Activated gamma-delta T cell treated with anti-CD3 and anti-CD28 coated beads, Interleukin-2, amount 50 U/mL, for 16 hours (primary cell): ENCODE results near the gene SLIRP.
"Not testable (repeated sequence)": the region's sequence is repeated elsewhere in the genome, so short reads cannot be mapped to it uniquely, and the experiment has no call there.

Source experiments
- DNase-seq: peaks from one replicate; pipeline ENCODE4 v3.0.0-alpha.2; 2020; ENCODE audit warnings: low read depth

The SLIRP gene

GRCh38 chr14:77707724-77708408 lies at the start of gene SLIRP, which contains the start of gene ALKBH1:
Gene SLIRP (plus strand): TSS chr14:77708103. CDS start chr14:77708112, 9 bp downstream.
Gene ALKBH1 (minus strand): TSS chr14:77708023. CDS start chr14:77708004, 19 bp downstream.
- peak; percentile 82 for DNase-seq

GRCh38 chr14:77659831-77660230 lies 48.1 kb upstream of the SLIRP start:
- no peak for DNase-seq

DNA sequence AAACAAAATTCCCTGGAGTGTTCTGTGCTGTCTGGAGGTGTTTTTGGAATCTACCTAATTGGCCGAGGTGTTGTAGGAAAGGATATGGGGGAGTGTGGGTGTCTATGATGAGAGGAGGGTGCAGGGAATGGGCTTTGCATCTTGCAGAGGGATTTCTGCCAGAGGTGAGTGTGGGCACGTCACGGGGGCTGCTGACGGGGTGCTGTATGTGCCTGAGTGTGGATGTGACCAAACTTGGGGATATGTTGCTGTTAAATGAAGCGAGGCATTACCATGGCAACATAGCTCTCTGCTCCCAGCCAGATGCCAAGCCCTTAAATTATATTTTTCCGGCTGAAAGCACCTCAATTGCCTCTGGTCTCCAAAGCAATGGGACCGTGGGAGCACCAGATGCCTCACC lies 47.1 kb upstream of the SLIRP start:
- DNase-seq: no peak

DNA sequence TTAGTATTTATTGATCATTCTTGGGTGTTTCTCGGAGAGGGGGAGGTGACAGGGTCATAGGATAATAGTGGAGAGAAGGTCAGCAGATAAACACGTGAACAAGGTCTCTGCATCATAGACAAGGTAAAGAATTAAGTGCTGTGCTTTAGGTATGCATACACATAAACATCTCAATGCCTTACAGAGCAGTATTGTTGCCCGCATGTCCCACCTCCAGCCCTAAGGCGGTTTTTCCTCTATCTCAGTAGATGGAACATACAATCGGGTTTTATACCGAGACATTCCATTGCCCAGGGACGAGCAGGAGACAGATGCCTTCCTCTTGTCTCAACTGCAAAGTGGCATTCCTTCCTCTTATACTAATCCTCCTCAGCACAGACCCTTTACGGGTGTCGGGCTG lies 46.3 kb upstream of the SLIRP start:
- DNase-seq: not testable (repeated sequence)

DNA sequence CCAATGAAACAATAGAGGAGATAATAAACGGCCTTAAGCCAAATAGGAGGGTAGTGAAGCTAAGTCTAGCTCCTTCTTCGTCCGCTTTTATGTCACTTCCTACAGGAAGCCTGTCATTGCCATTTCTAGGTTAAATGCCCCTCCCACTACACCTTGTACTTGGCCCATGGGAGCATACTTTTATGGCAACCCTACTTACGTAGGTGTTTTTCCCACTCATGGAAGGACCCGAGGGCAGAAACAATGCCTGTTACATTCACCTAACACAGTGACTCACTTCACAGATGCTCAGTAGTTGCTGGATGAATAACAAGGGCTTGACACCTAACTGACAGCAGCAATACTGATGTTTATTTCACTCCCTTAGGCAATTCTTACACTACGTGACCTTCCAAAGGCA lies 44.6 kb upstream of the SLIRP start:
- no peak for DNase-seq

DNA sequence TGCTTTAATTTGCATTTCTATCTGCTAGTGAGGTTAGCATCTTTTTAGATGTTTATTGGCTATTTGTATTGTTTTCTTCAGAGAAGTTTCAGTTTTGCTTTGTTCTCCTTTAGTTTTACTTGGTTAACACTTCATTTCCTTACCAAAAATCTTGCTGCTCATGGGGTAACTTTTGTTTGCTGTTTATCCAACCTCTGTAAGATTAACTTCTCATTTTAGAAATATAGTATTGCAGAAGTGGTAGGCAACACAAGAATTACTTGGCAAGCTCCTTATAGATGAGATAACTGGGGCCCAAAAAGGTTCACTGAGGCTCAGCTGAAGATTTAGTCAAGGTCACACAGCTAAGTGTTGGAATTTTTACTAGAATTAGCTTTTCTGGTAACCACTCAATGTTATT lies 40.6 kb upstream of the SLIRP start:
- DNase-seq: no peak

- DNase-seq: no peak
These were observed 34.7 kb upstream of the SLIRP start for GRCh38 chr14:77673193-77673592.

DNA sequence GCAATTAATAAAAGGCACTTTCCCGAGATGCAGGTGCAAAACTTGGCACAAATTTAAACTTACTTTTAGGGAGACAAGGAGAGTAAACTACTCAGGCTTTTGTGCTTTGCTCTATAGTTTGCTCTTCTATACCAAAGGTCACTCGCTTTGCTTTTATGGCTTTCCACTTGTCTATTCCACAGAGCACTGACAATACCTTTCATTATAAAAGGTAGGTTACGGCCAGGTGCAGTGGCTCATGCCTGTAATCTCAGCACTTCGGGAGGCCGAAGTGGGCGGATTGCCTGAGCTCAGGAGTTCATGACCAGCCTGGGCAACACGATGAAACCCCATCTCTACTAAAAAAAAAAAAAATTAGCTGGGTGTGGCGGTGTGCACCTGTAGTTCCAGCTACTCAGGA lies 33.0 kb upstream of the SLIRP start:
- DNase-seq: no peak

GRCh38 chr14:77681196-77682157 lies 26.4 kb upstream of the SLIRP start:
- no peak for DNase-seq

- DNase-seq: no peak
These were observed 25.7 kb upstream of the SLIRP start for GRCh38 chr14:77682158-77682553.

- DNase-seq: no peak
These were observed 16.6 kb upstream of the SLIRP start for GRCh38 chr14:77691259-77691658.

- DNase-seq: no peak
These were observed 564 bp upstream of the SLIRP start for GRCh38 chr14:77707355-77707723.

GRCh38 chr14:77708749-77709148 lies 846 bp downstream of the SLIRP start:
- DNase-seq: no peak

GRCh38 chr14:77709412-77709811 lies 1.5 kb downstream of the SLIRP start:
- DNase-seq: no peak

GRCh38 chr14:77710364-77710763 lies 2.5 kb downstream of the SLIRP start:
- no peak for DNase-seq

DNA sequence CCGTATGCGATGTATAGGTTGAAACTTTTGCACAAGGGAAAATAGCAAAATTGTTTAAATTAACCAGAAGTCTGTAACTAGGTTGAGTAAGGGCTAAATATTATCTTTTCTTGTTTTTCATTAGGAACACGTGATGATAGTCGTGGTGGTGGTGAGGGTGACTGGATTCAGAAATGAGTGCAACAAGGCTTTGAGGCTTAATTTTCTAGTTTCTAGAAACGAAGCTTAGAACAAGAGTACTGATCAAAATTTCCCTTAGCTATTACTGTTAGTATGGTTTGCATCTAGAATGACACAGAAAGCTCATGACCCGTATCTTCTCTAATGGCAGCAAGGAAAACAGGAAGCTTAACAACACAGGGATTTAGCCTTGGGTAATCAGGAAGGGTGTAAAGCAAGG lies 7.0 kb downstream of the SLIRP start:
- DNase-seq: no peak

GRCh38 chr14:77717608-77718305 lies 9.9 kb downstream of the SLIRP start:
- no peak for DNase-seq

DNA sequence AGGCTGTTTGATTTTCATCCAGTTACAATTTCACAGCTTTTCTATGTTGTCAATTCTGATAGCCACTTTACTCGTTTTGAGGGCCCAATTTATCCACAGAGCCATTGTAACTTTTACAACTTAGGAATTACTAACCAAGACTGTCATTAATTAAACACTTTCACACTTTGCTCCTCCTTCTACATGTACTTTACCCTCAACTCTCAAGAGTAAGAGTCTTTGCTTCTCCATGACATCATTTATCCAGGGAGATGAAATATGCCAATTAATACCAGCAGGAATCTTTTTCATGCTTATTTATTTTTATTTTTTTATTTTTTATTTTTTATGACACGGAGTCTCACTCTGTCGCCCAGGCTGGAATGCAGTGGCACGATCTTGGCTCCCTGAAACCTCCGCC lies 13.5 kb downstream of the SLIRP start:
- DNase-seq: no peak

- no peak for DNase-seq
These were observed 14.4 kb downstream of the SLIRP start for GRCh38 chr14:77722301-77722700.

DNA sequence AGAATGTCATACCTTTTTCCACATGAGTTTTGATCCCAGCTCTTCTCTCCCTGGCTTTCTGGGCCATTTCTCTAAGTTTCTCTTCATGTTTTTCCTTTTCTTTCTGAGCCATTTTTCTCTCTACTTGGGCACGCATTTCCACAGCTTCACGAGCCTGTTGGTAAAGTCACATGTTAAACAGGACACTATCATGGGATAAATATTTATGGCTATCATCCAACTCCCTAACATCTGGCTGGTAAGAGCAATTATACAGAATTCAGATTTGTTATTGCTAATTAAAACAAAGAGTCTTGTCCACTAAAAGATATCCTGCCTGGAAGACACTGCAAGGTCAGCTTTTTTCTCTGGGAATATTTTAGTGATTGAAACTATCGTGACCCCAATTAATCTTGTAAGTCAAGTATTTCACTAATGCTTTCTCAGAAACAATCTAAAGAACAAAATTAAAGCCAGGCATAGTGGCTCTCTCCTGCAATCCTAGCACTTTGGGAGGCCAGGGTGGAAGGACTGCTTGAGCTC lies 23.1 kb downstream of the SLIRP start:
- DNase-seq: no peak

GRCh38 chr14:77738559-77739250 lies 30.8 kb downstream of the SLIRP start:
- DNase-seq: no peak

DNA sequence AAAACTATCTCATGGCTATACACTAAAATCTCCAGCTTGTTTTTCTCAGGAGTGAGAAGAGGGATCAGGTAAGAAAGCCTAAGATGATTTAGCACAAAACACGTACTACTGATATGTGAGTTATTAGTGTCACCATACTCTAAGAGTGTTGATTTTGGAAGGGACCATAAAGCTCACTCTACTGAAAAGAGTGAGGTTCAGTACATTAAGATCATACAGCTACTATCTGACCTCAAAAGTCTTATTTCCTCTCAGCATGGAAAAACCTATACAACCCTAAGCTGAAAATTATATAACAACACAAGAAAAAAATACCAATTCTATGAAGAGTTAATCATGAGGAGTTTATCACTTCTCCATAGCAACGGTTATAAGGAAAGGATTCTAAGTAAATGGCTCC lies 33.5 kb downstream of the SLIRP start:
- DNase-seq: no peak
